Bronchial epithelial cell (primary cell): ENCODE measurements around the gene KCNQ1OT1. TPM values are rescaled to one million over a fixed set of nuclear protein-coding genes. Genes with fewer than 3 reads are reported as not detected.

Experiments
- DNase-seq: peaks from one replicate; pipeline ENCODE4 v3.0.0-alpha.2; 2010; ENCODE audit warnings: low read depth
- FAIRE-seq: peaks from 2 replicates; lab custom pipeline; 2011; peaks lifted over from hg19 to GRCh38; lab: Jason Lieb, UNC
- H3K27me3 ChIP-seq: 2 replicates; pipeline ENCODE4 v1.5.1; 2011; ENCODE audit warnings: low read length; ENCODE audit not compliant: control insufficient read depth, insufficient read depth
- H3K36me3 ChIP-seq: 2 replicates; pipeline ENCODE4 v1.5.1; 2011; ENCODE audit warnings: low read length; ENCODE audit not compliant: control insufficient read depth, insufficient read depth
- H3K4me3 ChIP-seq: 2 replicates; pipeline ENCODE4 v1.5.1; 2011; ENCODE audit warnings: mild to moderate bottlenecking, low read depth, low read length, control low read depth
- total RNA-seq: library from RNA; depleted of rRNA; stranded (reverse); fragments of >200 nt; gene quantifications from 2 replicates; pipeline ENCODE4 v1.2.1, GENCODE V29; 2014
- TF ChIP-seq, protein P1 (sequence below): IDR thresholded peaks from 2 replicates; pipeline ENCODE4 v1.5.1; 2011; ENCODE audit warnings: mild to moderate bottlenecking, moderate library complexity, low read length, control low read depth, inconsistent platforms; ENCODE audit not compliant: insufficient read depth, severe bottlenecking

Gene KCNQ1OT1
- total RNA-seq, 1 donor from 2014 or later = 0.53 TPM

- TF ChIP-seq, protein P1, sequence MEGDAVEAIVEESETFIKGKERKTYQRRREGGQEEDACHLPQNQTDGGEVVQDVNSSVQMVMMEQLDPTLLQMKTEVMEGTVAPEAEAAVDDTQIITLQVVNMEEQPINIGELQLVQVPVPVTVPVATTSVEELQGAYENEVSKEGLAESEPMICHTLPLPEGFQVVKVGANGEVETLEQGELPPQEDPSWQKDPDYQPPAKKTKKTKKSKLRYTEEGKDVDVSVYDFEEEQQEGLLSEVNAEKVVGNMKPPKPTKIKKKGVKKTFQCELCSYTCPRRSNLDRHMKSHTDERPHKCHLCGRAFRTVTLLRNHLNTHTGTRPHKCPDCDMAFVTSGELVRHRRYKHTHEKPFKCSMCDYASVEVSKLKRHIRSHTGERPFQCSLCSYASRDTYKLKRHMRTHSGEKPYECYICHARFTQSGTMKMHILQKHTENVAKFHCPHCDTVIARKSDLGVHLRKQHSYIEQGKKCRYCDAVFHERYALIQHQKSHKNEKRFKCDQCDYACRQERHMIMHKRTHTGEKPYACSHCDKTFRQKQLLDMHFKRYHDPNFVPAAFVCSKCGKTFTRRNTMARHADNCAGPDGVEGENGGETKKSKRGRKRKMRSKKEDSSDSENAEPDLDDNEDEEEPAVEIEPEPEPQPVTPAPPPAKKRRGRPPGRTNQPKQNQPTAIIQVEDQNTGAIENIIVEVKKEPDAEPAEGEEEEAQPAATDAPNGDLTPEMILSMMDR = no peak
- DNase-seq = no peak
- no peak overlapping the region for H3K4me3 ChIP-seq
- no peak for FAIRE-seq
- H3K36me3 ChIP-seq = no peaks in the 10 kb centered on the region
- no peaks in the 10 kb centered on the region for H3K27me3 ChIP-seq
Observed at GRCh38 chr11:2714871-2715270, 15.1 kb upstream of the KCNQ1OT1 start.

DNA sequence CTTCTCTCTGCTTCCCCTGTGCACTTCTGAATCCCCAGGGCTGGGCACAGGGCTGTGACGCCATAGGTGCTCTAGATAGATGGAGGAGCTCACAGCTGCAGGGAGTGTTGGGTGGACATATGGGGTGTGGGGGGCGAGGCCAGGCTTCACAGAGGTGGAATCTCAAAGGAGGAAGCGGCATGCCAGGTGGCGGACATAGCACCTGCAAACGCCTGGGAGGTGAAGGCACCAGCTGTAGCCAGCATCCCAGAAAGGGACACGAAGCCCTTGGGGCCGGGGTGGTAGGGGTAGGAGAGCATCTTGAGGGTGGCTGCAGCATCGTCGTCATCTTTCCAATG, 14.6 kb upstream of the KCNQ1OT1 start:
- FAIRE-seq (no peak), DNase-seq (no peak)
- Histone ChIP-seq H3K36me3 (no peaks in the 10 kb centered on the region), H3K27me3 (no peaks in the 10 kb centered on the region), H3K4me3 (no peak overlapping the region)
- TF ChIP-seq, protein P1 = no peak

DNA sequence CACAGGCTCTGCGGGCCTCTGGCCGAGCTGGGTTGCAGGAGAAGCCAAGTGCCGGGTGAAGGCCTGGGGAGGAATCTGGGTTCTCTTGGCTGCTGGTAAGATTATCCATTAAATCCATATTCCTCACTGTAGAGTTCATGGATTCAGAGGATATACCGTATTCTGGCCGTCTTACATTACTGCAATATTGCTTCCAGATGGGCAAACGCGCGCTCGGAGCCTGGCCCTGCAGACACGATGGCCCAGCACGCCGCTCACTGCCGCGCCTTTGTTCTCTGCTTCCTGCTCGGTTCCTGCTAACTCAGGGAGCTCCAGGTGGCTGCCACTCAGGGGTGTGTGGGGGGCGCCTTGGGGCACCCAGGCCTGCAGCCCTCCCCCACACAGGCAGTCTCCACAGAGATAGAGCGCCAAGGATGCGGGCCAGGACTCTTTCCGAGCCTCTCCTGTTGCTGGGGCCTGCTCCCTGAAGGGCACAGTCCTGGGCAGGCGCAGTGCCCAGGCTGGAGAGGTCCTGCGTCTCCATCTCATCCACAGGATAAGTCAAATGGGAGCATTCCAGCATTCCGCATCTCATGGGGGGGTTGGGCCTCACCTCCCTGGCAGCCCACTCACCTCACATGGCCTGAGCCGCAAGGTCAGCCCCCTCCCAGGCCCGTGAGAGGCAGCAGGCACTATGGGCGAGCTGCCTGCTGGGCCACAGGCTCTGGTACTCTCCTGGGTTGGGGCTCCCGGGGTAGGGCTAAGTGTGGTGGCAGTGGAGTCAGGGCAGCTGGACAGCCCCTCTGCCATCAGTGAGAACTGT, 14.1 kb upstream of the KCNQ1OT1 start:
- no peak for DNase-seq
- no peak for FAIRE-seq
- Histone ChIP-seq H3K36me3 (no peaks in the 10 kb centered on the region), H3K4me3 (no peak overlapping the region), H3K27me3 (no peaks in the 10 kb centered on the region)
- TF ChIP-seq, protein P1 = no peak

- FAIRE-seq (no peak), DNase-seq (no peak)
- Histone ChIP-seq H3K27me3 (no peaks in the 10 kb centered on the region), H3K36me3 (no peaks in the 10 kb centered on the region), H3K4me3 (no peak overlapping the region)
- TF ChIP-seq, protein P1 = no peak
Observed at GRCh38 chr11:2713094-2713493, 13.3 kb upstream of the KCNQ1OT1 start.

GRCh38 chr11:2711161-2711560, 11.4 kb upstream of the KCNQ1OT1 start:
- H3K27me3 ChIP-seq = no peaks in the 10 kb centered on the region
- DNase-seq (no peak), FAIRE-seq (peak; percentile 18)
- TF ChIP-seq, protein P1 = no peak
- H3K36me3 ChIP-seq = no peaks in the 10 kb centered on the region
- no peak overlapping the region for H3K4me3 ChIP-seq

DNA sequence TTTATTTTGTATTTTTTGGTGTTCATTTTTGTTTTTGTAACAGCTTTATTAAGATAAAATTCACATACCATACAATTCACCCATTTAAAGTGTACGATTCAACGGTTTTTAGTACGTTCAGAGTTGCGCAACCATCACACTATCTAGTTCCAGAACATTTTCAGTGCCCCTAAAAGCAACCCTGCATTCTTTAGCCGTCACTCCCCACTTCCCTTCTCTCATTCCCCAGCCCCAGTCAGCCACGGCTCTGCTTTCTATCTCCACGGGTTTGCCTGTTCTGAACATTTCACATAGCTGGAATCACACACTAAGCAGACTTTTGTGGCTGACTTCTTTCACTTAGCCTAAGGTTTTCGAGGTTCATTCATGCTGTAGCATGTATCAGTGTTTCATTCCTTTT, 9.6 kb upstream of the KCNQ1OT1 start:
- H3K4me3 ChIP-seq = no peak overlapping the region
- H3K36me3 ChIP-seq = no peaks in the 10 kb centered on the region
- TF ChIP-seq, protein P1 = no peak
- DNase-seq (no peak), FAIRE-seq (no peak)
- H3K27me3 ChIP-seq = no peaks in the 10 kb centered on the region
